Measurements from ENCODE around the gene B3GALT6.

The B3GALT6 gene

GRCh38 chr1:1274299-1274930, 42.4 kb downstream of the B3GALT6 start:
- no peaks in the 10 kb centered on the region for H3K36me3 ChIP-seq (ENCODE audit: control insufficient read depth, insufficient read depth, low read length)
- DNase-seq (ENCODE audit: extremely low read depth, insufficient read length), result no peak
- H3K27me3 ChIP-seq (replicated peaks; ENCODE audit: control insufficient read depth, insufficient read depth, low read length), result no peaks in the 10 kb centered on the region
- peak overlapping the region; percentile 70 for H3K4me3 ChIP-seq (replicated peaks; ENCODE audit: low read depth, low read length)
- no peak for TF ChIP-seq CTCF (IDR thresholded peaks at IDR 0.05; ENCODE audit: insufficient read depth, low read length, poor library complexity, severe bottlenecking)

- DNase-seq (ENCODE audit: extremely low read depth, insufficient read length), result no peak
- Histone ChIP-seq H3K27me3 (replicated peaks; ENCODE audit: control insufficient read depth, insufficient read depth, low read length) (no peaks in the 10 kb centered on the region), H3K4me3 (replicated peaks; ENCODE audit: low read depth, low read length) (no peak overlapping the region), H3K36me3 (ENCODE audit: control insufficient read depth, insufficient read depth, low read length) (no peaks in the 10 kb centered on the region)
- TF ChIP-seq CTCF (IDR thresholded peaks at IDR 0.05; ENCODE audit: insufficient read depth, low read length, poor library complexity, severe bottlenecking), result no peak
Observed at GRCh38 chr1:1274931-1275431, 42.9 kb downstream of the B3GALT6 start.

- no peak for DNase-seq (ENCODE audit: extremely low read depth, insufficient read length)
- no peak overlapping the region for H3K4me3 ChIP-seq (replicated peaks; ENCODE audit: low read depth, low read length)
- H3K36me3 ChIP-seq (ENCODE audit: control insufficient read depth, insufficient read depth, low read length), result no peaks in the 10 kb centered on the region
- no peaks in the 10 kb centered on the region for H3K27me3 ChIP-seq (replicated peaks; ENCODE audit: control insufficient read depth, insufficient read depth, low read length)
- TF ChIP-seq CTCF (IDR thresholded peaks at IDR 0.05; ENCODE audit: insufficient read depth, low read length, poor library complexity, severe bottlenecking), result no peak
Observed at GRCh38 chr1:1275836-1276235, 43.8 kb downstream of the B3GALT6 start.

- no peak for TF ChIP-seq CTCF (IDR thresholded peaks at IDR 0.05; ENCODE audit: insufficient read depth, low read length, poor library complexity, severe bottlenecking)
- DNase-seq (ENCODE audit: extremely low read depth, insufficient read length), result no peak
- H3K27me3 ChIP-seq (replicated peaks; ENCODE audit: control insufficient read depth, insufficient read depth, low read length), result no peaks in the 10 kb centered on the region
- no peak overlapping the region for H3K4me3 ChIP-seq (replicated peaks; ENCODE audit: low read depth, low read length)
- no peaks in the 10 kb centered on the region for H3K36me3 ChIP-seq (ENCODE audit: control insufficient read depth, insufficient read depth, low read length)
Observed at GRCh38 chr1:1278620-1279019, 46.6 kb downstream of the B3GALT6 start.

- TF ChIP-seq CTCF (IDR thresholded peaks at IDR 0.05; ENCODE audit: insufficient read depth, low read length, poor library complexity, severe bottlenecking), result no peak
- H3K27me3 ChIP-seq (replicated peaks; ENCODE audit: control insufficient read depth, insufficient read depth, low read length), result no peaks in the 10 kb centered on the region
Observed at GRCh38 chr1:1279028-1279427, 47.0 kb downstream of the B3GALT6 start.

More at GRCh38 chr1:1279028-1279427, 47.0 kb downstream of the B3GALT6 start:
- Histone ChIP-seq H3K36me3 (ENCODE audit: control insufficient read depth, insufficient read depth, low read length) (no peaks in the 10 kb centered on the region), H3K4me3 (replicated peaks; ENCODE audit: low read depth, low read length) (no peak overlapping the region)
- DNase-seq (ENCODE audit: extremely low read depth, insufficient read length), result no peak

All from GM06990 (cell line).